Gastrocnemius medialis (tissue), 4 donors: Measurements from ENCODE around the gene DMRT3. TPM values are rescaled to one million over a fixed set of nuclear protein-coding genes. Genes with fewer than 3 reads are reported as not detected.

Source experiments
- ATAC-seq, 2 donors: fragments of 150-250 bp; one replicate each; pipeline ENCODE4 v1.9.1; 2016
- DNase-seq, 2 donors: peaks; one replicate each; pipeline ENCODE4 v3.0.0-alpha.2; 2019
- H3K27ac ChIP-seq, 4 donors: fragments of 200-600 bp; sonication (generic); 1 replicate in 1 of 4; 2 replicates in 3 of 4; pipeline ENCODE4 v1.5.1; 2016 to 2018; ENCODE audit warnings: mild to moderate bottlenecking in 2 of 4, moderate library complexity in 1 of 4
- H3K27me3 ChIP-seq, 3 donors: fragments of 200-600 bp; sonication (generic) in 2 of 3; 1 replicate in 1 of 3; 2 replicates in 2 of 3; pipeline versions ENCODE4 v1.5.1 to v1.6.0; 2016 to 2019; ENCODE audit warnings: mild to moderate bottlenecking in 1 of 3, moderate library complexity in 1 of 3
- H3K36me3 ChIP-seq, 2 donors: fragments of 200-600 bp; sonication (generic) in 1 of 2; one replicate each; pipeline ENCODE4 v1.5.1; 2017 to 2018
- H3K4me1 ChIP-seq, 2 donors: fragments of 200-600 bp; sonication (generic) in 1 of 2; one replicate each; pipeline ENCODE4 v1.5.1; 2016 to 2017; ENCODE audit warnings: mild to moderate bottlenecking in 2 of 2
- H3K4me3 ChIP-seq, 4 donors: fragments of 200-600 bp; sonication (generic) in 3 of 4; 1 replicate in 1 of 4; 2 replicates in 3 of 4; pipeline ENCODE4 v1.5.1; 2016 to 2019; ENCODE audit warnings: mild to moderate bottlenecking in 2 of 4
- H3K9me3 ChIP-seq, 3 donors: fragments of 200-600 bp; sonication (generic) in 2 of 3; 1 replicate in 1 of 3; 2 replicates in 2 of 3; pipeline ENCODE4 v1.5.1; 2016 to 2019
- CTCF ChIP-seq, 5 experiments: fragments of 450-650 bp in 3 of 5; fragments of 200-600 bp in 2 of 5; sonication (generic) in 2 of 5; IDR thresholded peaks in 4 of 5; conservative IDR thresholded peaks in 1 of 5; 1 replicate in 4 of 5; 2 replicates in 1 of 5; pipeline ENCODE4 v1.5.1; 2016 to 2019; ENCODE audit warnings: antibody characterized with exemption in 5 of 5, mild to moderate bottlenecking in 3 of 5, moderate library complexity in 3 of 5
- POLR2A ChIP-seq, 2 donors: fragments of 450-650 bp; IDR thresholded peaks; one replicate each; pipeline ENCODE4 v1.6.1; 2017; ENCODE audit warnings: antibody characterized with exemption in 2 of 2, mild to moderate bottlenecking in 2 of 2, moderate library complexity in 2 of 2
- in situ Hi-C, 4 donors: fragments of 200-750 bp; cut with MboI; loops; one replicate each; pipeline versions ENCODE4 v1.15.0 to v1.8.0; 2017; ENCODE audit warnings: low sequenced_read_pairs in 4 of 4
- intact Hi-C: fragments of 100-400 bp; cut with DNase I; formaldehyde crosslinking; loops from one replicate; pipeline ENCODE4 v1.15.1; 2023; ENCODE audit warnings: low total_unique reads
- total RNA-seq, 4 donors: library from RNA; depleted of rRNA; stranded (reverse); fragments of >200 nt; gene quantifications; one replicate each; pipeline versions ENCODE4 v1.1.0 to v1.2.3, GENCODE V29; 2016

DMRT3 gene
- total RNA-seq, 4 donors from 2014 or later, result 0.24 to 0.36 (median 0.31) TPM

GRCh38 chr9:1001838-1002237 lies 25.4 kb downstream of the DMRT3 start:
- no peak overlapping the region for H3K4me3 ChIP-seq
- in situ Hi-C loops (loop anchor here (10.0 to 25.0 kb wide), 3 partner anchors 107 to 390 kb away; no protein-coding TSS in a partner anchor), intact Hi-C loops (loop anchor here (10.0 kb wide), 1 partner anchor 387 kb away; no protein-coding TSS in a partner anchor)
- no peaks in the 10 kb centered on the region for H3K9me3 ChIP-seq
- DNase-seq (no peak), ATAC-seq (peak; percentile 42 to 53)
- TF ChIP-seq CTCF (IDR thresholded peaks at IDR 0.05 in 4 of 5, conservative IDR thresholded peaks at IDR 0.05 in 1 of 5), result no peak
- TF ChIP-seq POLR2A (IDR thresholded peaks at IDR 0.05), result no peak
- no peak overlapping the region for H3K27ac ChIP-seq
- H3K36me3 ChIP-seq, result no peaks in the 10 kb centered on the region
- peaks cover 0 to 3% of the 10 kb centered on the region in 2 donors for H3K4me1 ChIP-seq
- H3K27me3 ChIP-seq, result no peaks in the 10 kb centered on the region

GRCh38 chr9:1002678-1003077 lies 26.2 kb downstream of the DMRT3 start:
- no peak for ATAC-seq

GRCh38 chr9:1005043-1005667 lies 28.7 kb downstream of the DMRT3 start:
- in situ Hi-C loops (loop anchor here (5.0 to 25.0 kb wide), 4 partner anchors 110 to 393 kb away; no protein-coding TSS in a partner anchor), intact Hi-C loops (loop anchor here (5.0 to 10.0 kb wide), 2 partner anchors 390 to 618 kb away; no protein-coding TSS in a partner anchor)
- TF ChIP-seq POLR2A (IDR thresholded peaks at IDR 0.05) (no peak), CTCF (IDR thresholded peaks at IDR 0.05 in 4 of 5, conservative IDR thresholded peaks at IDR 0.05 in 1 of 5) (peak in 3 of 5 experiments; percentile 22 to 37 (median 32))
- Histone ChIP-seq H3K36me3 (no peaks in the 10 kb centered on the region), H3K4me3 (no peak overlapping the region), H3K4me1 (no peaks in the 10 kb centered on the region), H3K27ac (no peak overlapping the region), H3K27me3 (no peaks in the 10 kb centered on the region), H3K9me3 (no peaks in the 10 kb centered on the region)
- ATAC-seq (peak in 1 of 2 donors; percentile 34), DNase-seq (no peak)

More at GRCh38 chr9:1002678-1003077, 26.2 kb downstream of the DMRT3 start:
- Histone ChIP-seq H3K27me3 (no peaks in the 10 kb centered on the region), H3K9me3 (no peaks in the 10 kb centered on the region), H3K4me1 (peaks cover 0 to 3% of the 10 kb centered on the region in 2 donors), H3K36me3 (no peaks in the 10 kb centered on the region), H3K27ac (no peak overlapping the region), H3K4me3 (no peak overlapping the region)
- no peak for DNase-seq
- TF ChIP-seq POLR2A (IDR thresholded peaks at IDR 0.05), result no peak
- no peak for TF ChIP-seq CTCF (IDR thresholded peaks at IDR 0.05 in 4 of 5, conservative IDR thresholded peaks at IDR 0.05 in 1 of 5)
- in situ Hi-C loops, result loop anchor here (10.0 to 25.0 kb wide), 3 partner anchors 108 to 390 kb away; no protein-coding TSS in a partner anchor
- intact Hi-C loops, result loop anchor here (10.0 kb wide), 1 partner anchor 388 kb away; no protein-coding TSS in a partner anchor

GRCh38 chr9:1007312-1007711 lies 30.9 kb downstream of the DMRT3 start:
- no peaks in the 10 kb centered on the region for H3K27me3 ChIP-seq
- TF ChIP-seq POLR2A (IDR thresholded peaks at IDR 0.05) (no peak), CTCF (IDR thresholded peaks at IDR 0.05 in 4 of 5, conservative IDR thresholded peaks at IDR 0.05 in 1 of 5) (no peak)
- intact Hi-C loops, result loop anchor here (5.0 to 10.0 kb wide), 2 partner anchors 393 to 620 kb away; no protein-coding TSS in a partner anchor
- no peaks in the 10 kb centered on the region for H3K36me3 ChIP-seq
- H3K4me1 ChIP-seq, result no peaks in the 10 kb centered on the region
- DNase-seq, result no peak
- ATAC-seq, result no peak
- H3K27ac ChIP-seq, result no peak overlapping the region
- no peaks in the 10 kb centered on the region for H3K9me3 ChIP-seq
- H3K4me3 ChIP-seq, result no peak overlapping the region
- in situ Hi-C loops, result loop anchor here (5.0 to 25.0 kb wide), 4 partner anchors 113 to 395 kb away; no protein-coding TSS in a partner anchor
